Body of pancreas (tissue), 4 donors: ENCODE results near the gene CDC37. TPM values are rescaled to one million over a fixed set of nuclear protein-coding genes. Genes with fewer than 3 reads are reported as not detected.
"Not testable (repeated sequence)": the region's sequence is repeated elsewhere in the genome, so short reads cannot be mapped to it uniquely, and the experiment has no call there.

Experiments
- ATAC-seq: fragments of 150-250 bp; one replicate; pipeline ENCODE4 v1.9.1; 2016
- DNase-seq, 4 donors: peaks; one replicate each; pipeline ENCODE4 v3.0.0-alpha.2; 2019
- H3K27ac ChIP-seq, 4 donors: fragments of 200-600 bp; sonication (generic); 1 replicate in 3 of 4; 2 replicates in 1 of 4; pipeline versions ENCODE4 v1.5.1 to v1.6.1; 2016 to 2019; ENCODE audit warnings: mild to moderate bottlenecking in 1 of 4, mixed read lengths in 1 of 4, moderate library complexity in 1 of 4
- H3K27me3 ChIP-seq, 2 donors: fragments of 200-600 bp; sonication (generic); one replicate each; pipeline ENCODE4 v1.6.0; 2016; ENCODE audit warnings: mild to moderate bottlenecking in 1 of 2
- H3K36me3 ChIP-seq, 2 donors: fragments of 200-600 bp; sonication (generic); replicated peaks in 1 of 2; 2 replicates each; pipeline ENCODE4 v1.5.1; 2016; ENCODE audit warnings: low read depth in 2 of 2; ENCODE audit not compliant: insufficient read depth in 1 of 2
- H3K4me1 ChIP-seq: fragments of 200-600 bp; sonication (generic); one replicate; pipeline ENCODE4 v1.6.0; 2016
- H3K4me3 ChIP-seq, 2 donors: fragments of 200-600 bp; sonication (generic); 1 replicate in 1 of 2; 2 replicates in 1 of 2; pipeline ENCODE4 v1.5.1; 2016 to 2019
- H3K9me3 ChIP-seq, 3 donors: fragments of 200-600 bp; sonication (generic); 1 replicate in 2 of 3; 2 replicates in 1 of 3; pipeline ENCODE4 v1.5.1; 2016
- POLR2A ChIP-seq, 3 donors: fragments of 450-650 bp; IDR thresholded peaks; one replicate each; pipeline ENCODE4 v1.6.1; 2016; ENCODE audit warnings: antibody characterized with exemption in 3 of 3, mild to moderate bottlenecking in 2 of 3
- WGBS, 2 donors: methylation state at CpG; one replicate each; pipeline ENCODE4 v1.1.5; 2017; 5-methylcytosine and 5-hydroxymethylcytosine counted together
- intact Hi-C: fragments of 100-400 bp; cut with DNase I; formaldehyde crosslinking; loops from one replicate; pipeline ENCODE4 v1.15.1; 2023
- total RNA-seq, 2 donors: library from RNA; depleted of rRNA; stranded (reverse); fragments of >200 nt; gene quantifications; one replicate each; pipeline ENCODE4 v1.1.0, GENCODE V29; 2016
- TF ChIP-seq, protein P1 (sequence below), 7 experiments: fragments of 450-650 bp in 4 of 7; fragments of 200-600 bp in 3 of 7; sonication (generic) in 3 of 7; IDR thresholded peaks; one replicate each; pipeline ENCODE4 v1.5.1; 2016 to 2019; ENCODE audit warnings: antibody characterized with exemption in 7 of 7

CDC37 gene
- total RNA-seq, 2 donors from 2014 or later: 89.7 to 122 TPM

DNA sequence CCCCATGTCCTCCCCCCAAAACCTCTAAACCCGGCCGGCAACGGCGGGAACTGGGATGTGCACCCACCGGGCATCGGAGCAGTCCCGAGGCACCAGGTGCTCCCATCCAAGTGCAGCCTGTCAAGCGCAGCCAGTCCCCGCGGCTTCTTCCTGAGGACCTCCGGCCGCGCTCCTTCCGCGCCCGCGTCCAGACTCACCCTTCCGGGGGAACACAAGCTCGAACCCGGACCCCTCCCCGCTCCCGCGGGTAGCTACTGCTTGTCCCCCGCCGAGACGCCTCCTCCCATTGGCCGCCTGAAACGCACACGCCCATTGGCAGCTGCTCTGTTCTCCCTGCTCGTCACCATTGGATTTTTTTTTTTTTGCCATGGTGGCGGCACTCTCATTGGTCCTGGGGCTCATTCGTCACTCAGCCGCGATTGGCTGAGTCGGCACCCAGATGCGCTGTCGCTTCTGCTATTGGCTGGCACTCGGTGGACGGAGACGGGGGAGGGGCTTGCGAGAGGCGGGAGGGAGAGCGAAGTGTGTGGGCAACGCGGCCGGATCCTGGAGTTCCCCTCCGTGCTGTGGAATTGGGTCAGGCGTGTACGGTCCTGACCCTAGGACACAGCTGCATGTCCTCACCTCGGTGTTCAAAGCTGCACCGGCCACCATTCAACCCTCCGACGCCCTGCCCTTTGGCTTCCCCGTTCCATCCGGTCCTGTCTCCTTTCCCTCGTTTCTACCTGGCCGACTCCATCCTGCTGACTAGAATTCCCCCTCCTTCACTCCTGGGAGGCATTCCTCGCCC, 22.8 kb downstream of the CDC37 start, which contains the start of gene TYK2:
Gene TYK2 (minus strand): TSS at position 260 of the 790 bp plus-strand sequence. CDS start 2,166 bp downstream, outside the sequence.
- DNase-seq: peak; percentile 97 to 99 (median 98)
- intact Hi-C loops: no loop called here
- no peaks in the 10 kb centered on the region for H3K9me3 ChIP-seq
- H3K27me3 ChIP-seq: no peaks in the 10 kb centered on the region
- H3K4me3 ChIP-seq: peak within 1 kb of the TSS; percentile 64 to 87
- TF ChIP-seq, protein P1, sequence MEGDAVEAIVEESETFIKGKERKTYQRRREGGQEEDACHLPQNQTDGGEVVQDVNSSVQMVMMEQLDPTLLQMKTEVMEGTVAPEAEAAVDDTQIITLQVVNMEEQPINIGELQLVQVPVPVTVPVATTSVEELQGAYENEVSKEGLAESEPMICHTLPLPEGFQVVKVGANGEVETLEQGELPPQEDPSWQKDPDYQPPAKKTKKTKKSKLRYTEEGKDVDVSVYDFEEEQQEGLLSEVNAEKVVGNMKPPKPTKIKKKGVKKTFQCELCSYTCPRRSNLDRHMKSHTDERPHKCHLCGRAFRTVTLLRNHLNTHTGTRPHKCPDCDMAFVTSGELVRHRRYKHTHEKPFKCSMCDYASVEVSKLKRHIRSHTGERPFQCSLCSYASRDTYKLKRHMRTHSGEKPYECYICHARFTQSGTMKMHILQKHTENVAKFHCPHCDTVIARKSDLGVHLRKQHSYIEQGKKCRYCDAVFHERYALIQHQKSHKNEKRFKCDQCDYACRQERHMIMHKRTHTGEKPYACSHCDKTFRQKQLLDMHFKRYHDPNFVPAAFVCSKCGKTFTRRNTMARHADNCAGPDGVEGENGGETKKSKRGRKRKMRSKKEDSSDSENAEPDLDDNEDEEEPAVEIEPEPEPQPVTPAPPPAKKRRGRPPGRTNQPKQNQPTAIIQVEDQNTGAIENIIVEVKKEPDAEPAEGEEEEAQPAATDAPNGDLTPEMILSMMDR (IDR thresholded peaks at IDR 0.05): peak in 1 of 7 experiments; percentile 13
- TF ChIP-seq POLR2A (IDR thresholded peaks at IDR 0.05): peak; percentile 39 to 83 (median 82)
- peak; percentile 99 for ATAC-seq
- WGBS, 2 donors: 0 to 1% methylated on average over 34 to 58 of the region's 58 CpGs
- peaks cover 16% of the 10 kb centered on the region for H3K4me1 ChIP-seq
- H3K27ac ChIP-seq: peak within 1 kb of the TSS; percentile 61 to 90 (median 80)
- peaks cover 0 to 5% of the 10 kb centered on the region in 2 donors for H3K36me3 ChIP-seq

DNA sequence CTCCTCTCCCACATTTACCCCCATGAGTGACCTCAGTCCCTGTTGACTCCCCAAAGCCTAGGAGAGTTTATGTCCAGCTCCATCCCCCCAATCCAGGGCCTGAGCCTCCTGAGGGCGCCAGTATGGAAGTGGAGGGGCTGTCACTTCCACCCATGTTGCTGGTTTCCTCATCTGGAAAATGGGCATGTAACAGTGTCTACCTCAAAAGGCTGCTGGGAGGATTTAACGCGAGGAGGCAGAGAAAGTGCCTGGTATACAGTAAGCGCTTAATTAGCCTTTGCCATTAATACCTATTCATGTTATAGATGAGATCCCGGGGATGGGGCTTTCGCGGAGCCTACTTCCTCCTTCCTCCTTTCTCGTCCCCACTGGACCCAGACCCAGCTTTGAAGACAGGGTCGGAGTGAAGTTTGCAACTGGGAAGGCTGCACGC, 23.4 kb downstream of the CDC37 start:
- intact Hi-C loops: no loop called here
- no peak for DNase-seq
- ATAC-seq: no peak
- H3K36me3 ChIP-seq: peaks cover 0 to 5% of the 10 kb centered on the region in 2 donors
- no peaks in the 10 kb centered on the region for H3K9me3 ChIP-seq
- H3K27me3 ChIP-seq: no peaks in the 10 kb centered on the region
- WGBS, 2 donors: 0 to 1% methylated on average over 3 to 10 of the region's 10 CpGs
- H3K4me3 ChIP-seq: peak overlapping the region; percentile 64 to 87
- peaks cover 16% of the 10 kb centered on the region for H3K4me1 ChIP-seq
- H3K27ac ChIP-seq: peak overlapping the region; percentile 57 to 90 (median 78)
- TF ChIP-seq POLR2A (IDR thresholded peaks at IDR 0.05): no peak
- TF ChIP-seq, protein P1 (IDR thresholded peaks at IDR 0.05): no peak

DNA sequence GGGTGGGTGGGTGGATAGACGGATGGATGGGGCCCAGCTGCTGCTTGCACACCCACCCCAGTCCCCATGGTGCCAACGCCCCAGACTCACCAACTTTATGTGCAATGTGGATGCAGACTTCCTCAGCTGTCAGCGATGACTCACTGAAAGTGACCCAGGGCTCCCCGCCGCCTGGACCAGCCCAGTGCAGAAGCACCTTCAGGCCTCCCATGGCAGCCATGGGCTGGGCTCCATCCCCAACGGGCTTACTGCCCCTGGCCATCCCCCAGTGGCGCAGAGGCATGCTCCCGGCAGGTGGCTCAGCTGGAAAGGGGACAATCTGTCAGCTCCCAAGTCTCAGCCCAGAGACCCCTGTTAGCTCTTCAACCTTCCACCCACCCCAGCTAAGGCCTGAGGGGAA, 25.2 kb downstream of the CDC37 start:
- Histone ChIP-seq H3K27ac (no peak overlapping the region), H3K36me3 (peaks cover 0 to 5% of the 10 kb centered on the region in 2 donors), H3K4me1 (peaks cover 16% of the 10 kb centered on the region), H3K9me3 (no peaks in the 10 kb centered on the region), H3K27me3 (no peaks in the 10 kb centered on the region), H3K4me3 (no peak overlapping the region)
- WGBS, 2 donors: 89 to 96% methylated on average over 4 to 5 of the region's 8 CpGs
- no peak for DNase-seq
- ATAC-seq: no peak
- intact Hi-C loops: no loop called here
- no peak for TF ChIP-seq POLR2A (IDR thresholded peaks at IDR 0.05)
- TF ChIP-seq, protein P1 (IDR thresholded peaks at IDR 0.05): no peak

DNA sequence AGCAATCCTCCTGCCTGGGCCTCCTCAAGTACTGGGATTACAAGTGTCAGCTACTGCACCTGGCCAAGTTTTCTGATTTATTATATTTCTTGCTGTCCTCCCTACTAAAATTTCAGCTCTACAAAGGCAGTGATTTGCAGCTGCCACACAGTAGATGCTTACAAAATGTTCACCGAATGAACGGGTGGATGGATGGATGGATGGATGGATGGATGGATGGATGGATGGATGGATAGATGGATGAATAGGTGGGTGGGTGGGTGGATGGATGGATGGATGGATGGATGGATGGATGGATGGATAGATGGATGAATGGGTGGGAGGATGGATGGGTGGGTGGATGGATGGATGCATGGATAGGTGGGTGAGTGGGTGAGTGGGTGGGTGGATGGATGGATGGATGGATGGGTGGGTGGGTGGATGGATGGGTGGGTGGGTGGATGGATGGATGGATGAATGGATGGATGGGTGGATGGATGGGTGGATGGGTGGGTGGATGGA, 26.2 kb downstream of the CDC37 start:
- H3K36me3 ChIP-seq, H3K27ac ChIP-seq, H3K27me3 ChIP-seq, H3K4me3 ChIP-seq, intact Hi-C loops, DNase-seq, ATAC-seq, H3K9me3 ChIP-seq: not testable (repeated sequence)
- 89 to 90% methylated on average over 2 of the region's 2 CpGs for WGBS, 2 donors
- H3K4me1 ChIP-seq: peaks cover 16% of the 10 kb centered on the region

DNA sequence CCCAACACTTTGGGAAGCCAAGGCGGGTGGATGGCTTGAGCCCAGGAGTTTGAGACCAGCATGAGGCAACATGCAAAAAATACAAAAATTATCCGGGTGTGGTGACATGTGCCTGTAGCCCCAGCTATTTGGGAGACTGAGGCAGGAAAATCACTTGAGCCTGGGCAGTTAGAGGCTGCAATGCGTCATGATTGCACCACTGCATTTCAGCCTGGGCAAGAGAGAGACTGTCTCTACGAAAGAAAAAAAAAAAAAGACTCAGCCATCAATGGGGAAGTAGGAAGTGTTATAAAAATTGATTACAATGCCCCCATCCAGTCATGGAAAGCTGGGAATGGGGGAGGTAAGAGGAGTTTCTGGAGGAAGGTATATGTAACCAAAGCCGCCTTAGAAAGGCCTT, 28.4 kb downstream of the CDC37 start:
- ATAC-seq (no peak), DNase-seq (no peak)
- Histone ChIP-seq H3K27me3 (no peaks in the 10 kb centered on the region), H3K36me3 (peaks cover 0 to 5% of the 10 kb centered on the region in 2 donors), H3K27ac (no peak overlapping the region), H3K4me3 (no peak overlapping the region), H3K4me1 (peaks cover 8% of the 10 kb centered on the region), H3K9me3 (no peaks in the 10 kb centered on the region)
- intact Hi-C loops: no loop called here
- no peak for TF ChIP-seq POLR2A (IDR thresholded peaks at IDR 0.05)
- TF ChIP-seq, protein P1 (IDR thresholded peaks at IDR 0.05): no peak
- 82 to 87% methylated on average over 5 of the region's 5 CpGs for WGBS, 2 donors
